Measurements from ENCODE around the gene FAM120B. TPM values are rescaled to one million over a fixed set of nuclear protein-coding genes. Genes with fewer than 3 reads are reported as not detected.

The FAM120B gene
- total RNA-seq, 1 experiment from 2014 or later = 23.4 TPM

DNA sequence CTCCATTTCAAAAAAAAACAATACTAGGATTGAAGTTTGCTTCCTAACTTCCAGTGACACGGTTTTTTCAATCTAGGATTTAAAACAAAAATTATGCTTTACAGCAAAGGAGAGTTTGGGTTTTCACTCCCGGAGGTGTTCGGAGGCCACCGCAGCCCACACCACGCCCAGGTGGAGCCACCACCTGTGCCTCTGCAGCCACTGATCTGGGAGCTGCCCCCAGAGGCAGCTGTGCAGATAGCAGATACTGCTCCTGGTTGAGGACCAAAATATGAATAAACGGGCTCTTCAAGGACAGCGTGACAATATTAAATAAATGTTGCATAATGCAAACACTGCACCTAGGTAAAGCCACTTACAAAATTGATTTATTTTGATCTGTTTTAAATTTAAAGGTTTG, 45.9 kb upstream of the FAM120B start:
- H3K36me3 Mint-ChIP-seq (ENCODE audit: insufficient read depth, unreplicated experiment) = no peaks in the 10 kb centered on the region
- no peaks in the 10 kb centered on the region for H3K4me1 Mint-ChIP-seq (ENCODE audit: insufficient read depth, unreplicated experiment)
- no peak overlapping the region for H3K27ac Mint-ChIP-seq (ENCODE audit: low read depth, unreplicated experiment)
- intact Hi-C loops (cut with micrococcal nuclease) = no loop called here
- ChIA-PET CTCF (interaction anchor here (1.2 kb wide), 1 partner anchor 32 kb away, joined by 3 read pairs; no protein-coding TSS in a partner anchor), POLR2A (no interaction called here)
- no peak overlapping the region for H3K4me3 Mint-ChIP-seq (ENCODE audit: unreplicated experiment)
- no peak for DNase-seq (ENCODE audit: unreplicated experiment)
- BruUV-seq (replicated peaks) = no TSS peak
- no peaks in the 10 kb centered on the region for H3K9me3 Mint-ChIP-seq (ENCODE audit: unreplicated experiment)
- TF ChIP-seq, protein P1, sequence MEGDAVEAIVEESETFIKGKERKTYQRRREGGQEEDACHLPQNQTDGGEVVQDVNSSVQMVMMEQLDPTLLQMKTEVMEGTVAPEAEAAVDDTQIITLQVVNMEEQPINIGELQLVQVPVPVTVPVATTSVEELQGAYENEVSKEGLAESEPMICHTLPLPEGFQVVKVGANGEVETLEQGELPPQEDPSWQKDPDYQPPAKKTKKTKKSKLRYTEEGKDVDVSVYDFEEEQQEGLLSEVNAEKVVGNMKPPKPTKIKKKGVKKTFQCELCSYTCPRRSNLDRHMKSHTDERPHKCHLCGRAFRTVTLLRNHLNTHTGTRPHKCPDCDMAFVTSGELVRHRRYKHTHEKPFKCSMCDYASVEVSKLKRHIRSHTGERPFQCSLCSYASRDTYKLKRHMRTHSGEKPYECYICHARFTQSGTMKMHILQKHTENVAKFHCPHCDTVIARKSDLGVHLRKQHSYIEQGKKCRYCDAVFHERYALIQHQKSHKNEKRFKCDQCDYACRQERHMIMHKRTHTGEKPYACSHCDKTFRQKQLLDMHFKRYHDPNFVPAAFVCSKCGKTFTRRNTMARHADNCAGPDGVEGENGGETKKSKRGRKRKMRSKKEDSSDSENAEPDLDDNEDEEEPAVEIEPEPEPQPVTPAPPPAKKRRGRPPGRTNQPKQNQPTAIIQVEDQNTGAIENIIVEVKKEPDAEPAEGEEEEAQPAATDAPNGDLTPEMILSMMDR (IDR thresholded peaks at IDR 0.05; ENCODE audit: unreplicated experiment) = no peak
- H3K27me3 Mint-ChIP-seq (ENCODE audit: insufficient read depth, unreplicated experiment) = no peaks in the 10 kb centered on the region

DNA sequence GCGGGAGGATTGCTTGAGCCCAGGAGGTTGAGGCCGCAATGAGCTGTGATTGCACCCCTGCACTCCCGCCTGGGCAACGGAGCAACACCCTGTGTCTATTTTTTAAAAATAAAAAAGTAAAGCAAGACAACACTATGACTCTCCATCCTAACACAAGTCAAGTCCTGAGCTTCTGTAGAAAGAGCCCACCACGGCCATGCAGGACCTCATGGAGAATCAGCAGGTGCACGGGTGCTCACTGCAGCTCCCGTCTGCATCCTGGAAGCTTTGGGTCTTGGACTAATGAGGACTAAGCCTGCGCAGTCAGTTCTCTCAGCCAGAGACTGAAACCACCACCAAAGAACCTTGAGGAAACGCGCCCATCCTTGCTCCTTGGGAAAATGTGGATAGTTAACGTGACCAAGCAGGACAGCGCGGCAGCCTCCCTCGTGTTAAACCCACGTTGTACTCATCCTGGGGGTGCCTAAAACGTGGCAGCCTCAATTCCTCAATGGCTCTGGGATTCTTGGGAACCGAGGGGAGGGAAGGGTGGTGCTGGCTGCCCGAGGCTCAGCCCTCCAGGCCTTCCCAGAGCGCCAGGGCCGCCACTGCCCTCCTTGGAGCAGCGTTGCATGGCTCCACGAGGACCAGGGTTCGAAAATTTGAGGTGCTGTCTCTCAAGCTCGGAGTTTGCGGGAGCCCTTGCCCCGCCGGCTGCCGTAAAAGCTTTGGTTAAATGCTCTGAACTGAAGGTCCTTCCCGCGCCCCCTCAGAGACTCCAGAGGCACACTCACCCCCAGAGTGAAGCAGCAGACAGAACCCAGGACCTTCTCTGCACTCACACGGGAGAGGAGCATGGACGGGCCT, 44.7 kb upstream of the FAM120B start:
- H3K27me3 Mint-ChIP-seq (ENCODE audit: insufficient read depth, unreplicated experiment) = no peaks in the 10 kb centered on the region
- H3K4me1 Mint-ChIP-seq (ENCODE audit: insufficient read depth, unreplicated experiment) = no peaks in the 10 kb centered on the region
- ChIA-PET CTCF (interaction anchor here (1.2 kb wide), 1 partner anchor 30 kb away, joined by 3 read pairs; no protein-coding TSS in a partner anchor), POLR2A (no interaction called here)
- H3K9me3 Mint-ChIP-seq (ENCODE audit: unreplicated experiment) = no peaks in the 10 kb centered on the region
- intact Hi-C loops (cut with micrococcal nuclease) = no loop called here
- TF ChIP-seq, protein P1 (IDR thresholded peaks at IDR 0.05; ENCODE audit: unreplicated experiment) = no peak
- H3K27ac Mint-ChIP-seq (ENCODE audit: low read depth, unreplicated experiment) = no peak overlapping the region
- H3K4me3 Mint-ChIP-seq (ENCODE audit: unreplicated experiment) = no peak overlapping the region
- DNase-seq (ENCODE audit: unreplicated experiment) = no peak
- no TSS peak for BruUV-seq (replicated peaks)
- no peaks in the 10 kb centered on the region for H3K36me3 Mint-ChIP-seq (ENCODE audit: insufficient read depth, unreplicated experiment)

DNA sequence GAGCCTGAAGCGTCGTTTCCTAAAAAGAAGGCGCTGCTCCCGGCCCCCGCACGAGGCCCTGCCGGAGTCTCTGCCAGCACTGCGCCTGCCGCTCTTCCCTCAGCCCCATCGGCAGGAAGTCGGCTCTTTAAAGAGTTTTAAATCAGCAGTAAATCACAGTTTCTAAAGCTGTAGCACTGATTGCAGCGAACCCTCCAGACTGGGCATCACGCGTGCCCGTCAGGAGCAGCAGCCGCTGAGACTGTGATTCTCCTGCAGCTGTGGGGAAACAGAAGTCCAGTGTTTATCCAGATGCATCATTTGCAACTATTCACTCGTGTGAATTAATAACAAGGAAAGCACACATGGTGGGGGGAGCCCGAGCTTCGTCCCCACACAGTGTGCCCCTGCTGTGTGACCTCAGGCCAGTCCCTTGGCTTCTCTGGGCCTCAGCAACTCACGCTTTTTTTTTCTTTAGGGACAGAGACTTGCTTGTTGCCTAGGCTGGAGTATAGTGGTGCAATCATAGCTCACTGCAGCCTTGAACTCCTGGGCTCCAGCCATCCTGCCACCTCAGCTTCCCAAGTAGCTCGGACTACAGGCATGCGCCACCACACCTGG, 44.0 kb upstream of the FAM120B start:
- Mint-ChIP-seq H3K27ac (ENCODE audit: low read depth, unreplicated experiment) (no peak overlapping the region), H3K4me3 (ENCODE audit: unreplicated experiment) (no peak overlapping the region), H3K36me3 (ENCODE audit: insufficient read depth, unreplicated experiment) (no peaks in the 10 kb centered on the region), H3K27me3 (ENCODE audit: insufficient read depth, unreplicated experiment) (no peaks in the 10 kb centered on the region), H3K4me1 (ENCODE audit: insufficient read depth, unreplicated experiment) (no peaks in the 10 kb centered on the region), H3K9me3 (ENCODE audit: unreplicated experiment) (no peaks in the 10 kb centered on the region)
- ChIA-PET POLR2A (interaction anchor here (1.0 kb wide), 1 partner anchor 9 kb away, joined by 5 read pairs; no protein-coding TSS in a partner anchor), CTCF (no interaction called here)
- no peak for DNase-seq (ENCODE audit: unreplicated experiment)
- intact Hi-C loops (cut with micrococcal nuclease) = no loop called here
- BruUV-seq (replicated peaks) = no TSS peak
- TF ChIP-seq, protein P1 (IDR thresholded peaks at IDR 0.05; ENCODE audit: unreplicated experiment) = no peak

DNA sequence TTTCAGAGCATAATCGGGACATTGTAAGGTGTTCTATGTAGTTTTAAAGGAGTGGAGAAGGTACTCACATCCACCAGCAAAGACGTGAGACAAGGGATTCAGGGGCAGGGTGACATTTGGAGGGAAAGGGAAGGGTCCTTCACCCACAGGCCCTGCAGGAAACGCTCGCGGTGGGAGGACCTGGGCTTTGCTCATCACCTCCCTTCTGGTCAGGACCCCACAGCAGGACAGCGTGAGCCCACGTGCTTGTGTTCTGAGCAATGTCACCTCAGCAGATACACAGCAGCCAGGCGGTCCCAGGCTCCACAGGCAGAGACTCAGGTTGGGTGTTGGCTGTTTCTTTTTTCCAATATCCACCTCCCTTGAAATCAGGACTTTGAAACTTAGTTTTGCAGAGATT, 43.1 kb upstream of the FAM120B start:
- ChIA-PET POLR2A (interaction anchor here (1.0 kb wide), 1 partner anchor 8 kb away, joined by 5 read pairs; no protein-coding TSS in a partner anchor), CTCF (no interaction called here)
- H3K4me3 Mint-ChIP-seq (ENCODE audit: unreplicated experiment) = no peak overlapping the region
- H3K9me3 Mint-ChIP-seq (ENCODE audit: unreplicated experiment) = no peaks in the 10 kb centered on the region
- H3K27ac Mint-ChIP-seq (ENCODE audit: low read depth, unreplicated experiment) = no peak overlapping the region
- H3K27me3 Mint-ChIP-seq (ENCODE audit: insufficient read depth, unreplicated experiment) = no peaks in the 10 kb centered on the region
- H3K4me1 Mint-ChIP-seq (ENCODE audit: insufficient read depth, unreplicated experiment) = no peaks in the 10 kb centered on the region
- H3K36me3 Mint-ChIP-seq (ENCODE audit: insufficient read depth, unreplicated experiment) = no peaks in the 10 kb centered on the region
- BruUV-seq (replicated peaks) = no TSS peak
- TF ChIP-seq, protein P1 (IDR thresholded peaks at IDR 0.05; ENCODE audit: unreplicated experiment) = no peak
- no peak for DNase-seq (ENCODE audit: unreplicated experiment)
- intact Hi-C loops (cut with micrococcal nuclease) = no loop called here
